Measurements from ENCODE around the gene SLC37A1.

The SLC37A1 gene

DNA sequence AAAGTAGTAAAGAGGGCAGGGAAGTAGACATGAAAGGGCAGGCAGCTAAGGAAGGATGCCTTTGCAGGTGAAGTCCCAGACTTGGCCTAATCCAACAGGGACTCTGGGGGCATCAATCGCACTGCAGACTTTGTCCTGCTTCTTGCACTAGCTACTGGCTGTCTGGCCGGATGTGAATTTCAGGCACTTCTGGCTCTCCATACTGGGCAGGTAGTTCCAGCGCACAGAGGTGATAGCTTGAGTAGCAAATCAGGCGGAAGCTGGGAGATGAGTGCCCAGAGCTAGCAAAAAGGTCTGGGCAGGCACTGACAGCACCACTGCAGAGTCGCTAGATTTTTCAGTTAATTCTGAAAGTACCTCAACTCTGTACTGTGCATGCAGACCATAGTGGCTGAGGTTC lies 18.6 kb upstream of the SLC37A1 start:
- Histone ChIP-seq H3K27ac (ENCODE audit: low read length) (no peak overlapping the region), H3K36me3 (ENCODE audit: insufficient read depth, low read length) (no peaks in the 10 kb centered on the region), H3K4me1 (ENCODE audit: insufficient read depth, low read length) (peaks cover 17% of the 10 kb centered on the region), H2AFZ (ENCODE audit: low read depth, low read length) (no peak overlapping the region), H3K9ac (ENCODE audit: low read depth, low read length) (no peak overlapping the region), H4K20me1 (ENCODE audit: insufficient read depth, low read length) (no peaks in the 10 kb centered on the region), H3K79me2 (ENCODE audit: insufficient read depth, low read length) (no peaks in the 10 kb centered on the region), H3K9me3 (ENCODE audit: insufficient read depth, low read length, severe bottlenecking) (no peaks in the 10 kb centered on the region), H3K27me3 (ENCODE audit: insufficient read depth, low read length, poor library complexity) (no peaks in the 10 kb centered on the region), H3K4me3 (ENCODE audit: low read depth in 1 of 2, low read length in 2 of 2) (no peak overlapping the region), H3K4me2 (ENCODE audit: insufficient read depth, low read length) (no peak overlapping the region)
- no peak for TF ChIP-seq EZH2 (IDR thresholded peaks at IDR 0.05; ENCODE audit: borderline replicate concordance, low read depth, low read length, severe bottlenecking)
- TF ChIP-seq, protein P1, sequence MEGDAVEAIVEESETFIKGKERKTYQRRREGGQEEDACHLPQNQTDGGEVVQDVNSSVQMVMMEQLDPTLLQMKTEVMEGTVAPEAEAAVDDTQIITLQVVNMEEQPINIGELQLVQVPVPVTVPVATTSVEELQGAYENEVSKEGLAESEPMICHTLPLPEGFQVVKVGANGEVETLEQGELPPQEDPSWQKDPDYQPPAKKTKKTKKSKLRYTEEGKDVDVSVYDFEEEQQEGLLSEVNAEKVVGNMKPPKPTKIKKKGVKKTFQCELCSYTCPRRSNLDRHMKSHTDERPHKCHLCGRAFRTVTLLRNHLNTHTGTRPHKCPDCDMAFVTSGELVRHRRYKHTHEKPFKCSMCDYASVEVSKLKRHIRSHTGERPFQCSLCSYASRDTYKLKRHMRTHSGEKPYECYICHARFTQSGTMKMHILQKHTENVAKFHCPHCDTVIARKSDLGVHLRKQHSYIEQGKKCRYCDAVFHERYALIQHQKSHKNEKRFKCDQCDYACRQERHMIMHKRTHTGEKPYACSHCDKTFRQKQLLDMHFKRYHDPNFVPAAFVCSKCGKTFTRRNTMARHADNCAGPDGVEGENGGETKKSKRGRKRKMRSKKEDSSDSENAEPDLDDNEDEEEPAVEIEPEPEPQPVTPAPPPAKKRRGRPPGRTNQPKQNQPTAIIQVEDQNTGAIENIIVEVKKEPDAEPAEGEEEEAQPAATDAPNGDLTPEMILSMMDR (IDR thresholded peaks at IDR 0.05; ENCODE audit: borderline replicate concordance, extremely low read depth, low read length, poor library complexity, severe bottlenecking): no peak
- no peak for DNase-seq
- ATAC-seq (ENCODE audit: insufficient read depth, low read depth): no peak

- Histone ChIP-seq H3K4me2 (ENCODE audit: insufficient read depth, low read length) (peak overlapping the region; percentile 96), H3K9me3 (ENCODE audit: insufficient read depth, low read length, severe bottlenecking) (no peaks in the 10 kb centered on the region), H3K27me3 (ENCODE audit: insufficient read depth, low read length, poor library complexity) (no peaks in the 10 kb centered on the region), H4K20me1 (ENCODE audit: insufficient read depth, low read length) (no peaks in the 10 kb centered on the region), H2AFZ (ENCODE audit: low read depth, low read length) (no peak overlapping the region; the same call in 1 of the 2 replicates), H3K79me2 (ENCODE audit: insufficient read depth, low read length) (no peaks in the 10 kb centered on the region), H3K27ac (ENCODE audit: low read length) (no peak overlapping the region), H3K36me3 (ENCODE audit: insufficient read depth, low read length) (no peaks in the 10 kb centered on the region), H3K4me1 (ENCODE audit: insufficient read depth, low read length) (peaks cover 17% of the 10 kb centered on the region), H3K9ac (ENCODE audit: low read depth, low read length) (peak overlapping the region; percentile 25), H3K4me3 (ENCODE audit: low read depth in 1 of 2, low read length in 2 of 2) (peak overlapping the region in 1 of 2 experiments; percentile 76; a peak in 2 of 4 replicates)
- DNase-seq (no peak), ATAC-seq (ENCODE audit: insufficient read depth, low read depth) (no peak)
- no peak for TF ChIP-seq EZH2 (IDR thresholded peaks at IDR 0.05; ENCODE audit: borderline replicate concordance, low read depth, low read length, severe bottlenecking)
- TF ChIP-seq, protein P1 (IDR thresholded peaks at IDR 0.05; ENCODE audit: borderline replicate concordance, extremely low read depth, low read length, poor library complexity, severe bottlenecking): no peak
These were observed 17.9 kb upstream of the SLC37A1 start for GRCh38 chr21:42495765-42496119.

GRCh38 chr21:42496120-42496838 lies 17.4 kb upstream of the SLC37A1 start, which contains the start of gene RSPH1:
Gene RSPH1 (minus strand): TSS chr21:42496224. CDS start chr21:42496186, 38 bp downstream.
- Histone ChIP-seq H3K4me2 (ENCODE audit: insufficient read depth, low read length) (peak within 1 kb of the TSS; percentile 96), H3K36me3 (ENCODE audit: insufficient read depth, low read length) (no peaks in the 10 kb centered on the region), H3K79me2 (ENCODE audit: insufficient read depth, low read length) (no peaks in the 10 kb centered on the region), H3K27me3 (ENCODE audit: insufficient read depth, low read length, poor library complexity) (no peaks in the 10 kb centered on the region), H3K9ac (ENCODE audit: low read depth, low read length) (peak within 1 kb of the TSS; percentile 68), H3K4me3 (ENCODE audit: low read depth in 1 of 2, low read length in 2 of 2) (peak within 1 kb of the TSS; percentile 51 to 76; a peak in 3 of 4 replicates), H2AFZ (ENCODE audit: low read depth, low read length) (peak within 1 kb of the TSS; percentile 97), H3K27ac (ENCODE audit: low read length) (peak within 1 kb of the TSS; percentile 59), H3K4me1 (ENCODE audit: insufficient read depth, low read length) (peaks cover 17% of the 10 kb centered on the region), H4K20me1 (ENCODE audit: insufficient read depth, low read length) (no peaks in the 10 kb centered on the region), H3K9me3 (ENCODE audit: insufficient read depth, low read length, severe bottlenecking) (no peaks in the 10 kb centered on the region)
- TF ChIP-seq, protein P1 (IDR thresholded peaks at IDR 0.05; ENCODE audit: borderline replicate concordance, extremely low read depth, low read length, poor library complexity, severe bottlenecking): peak; percentile 56
- TF ChIP-seq EZH2 (IDR thresholded peaks at IDR 0.05; ENCODE audit: borderline replicate concordance, low read depth, low read length, severe bottlenecking): no peak
- peak; percentile 98 for ATAC-seq (ENCODE audit: insufficient read depth, low read depth)
- DNase-seq: peak; percentile 100
